Thyroid gland (tissue), 4 donors: ENCODE measurements around the gene SEMG2.

Experiments used
- POLR2A ChIP-seq, 2 donors: fragments of 450-650 bp; IDR thresholded peaks; one replicate each; pipeline ENCODE4 v1.6.1; 2017; ENCODE audit warnings: antibody characterized with exemption in 2 of 2, mild to moderate bottlenecking in 2 of 2, moderate library complexity in 1 of 2
- TF ChIP-seq, protein P1 (sequence below), 6 experiments: fragments of 200-600 bp in 3 of 6; fragments of 450-650 bp in 3 of 6; sonication (generic) in 3 of 6; IDR thresholded peaks; one replicate each; pipeline ENCODE4 v1.5.1; 2016 to 2019; ENCODE audit warnings: antibody characterized with exemption in 6 of 6, mild to moderate bottlenecking in 2 of 6, inconsistent platforms in 1 of 6, moderate library complexity in 1 of 6

DNA sequence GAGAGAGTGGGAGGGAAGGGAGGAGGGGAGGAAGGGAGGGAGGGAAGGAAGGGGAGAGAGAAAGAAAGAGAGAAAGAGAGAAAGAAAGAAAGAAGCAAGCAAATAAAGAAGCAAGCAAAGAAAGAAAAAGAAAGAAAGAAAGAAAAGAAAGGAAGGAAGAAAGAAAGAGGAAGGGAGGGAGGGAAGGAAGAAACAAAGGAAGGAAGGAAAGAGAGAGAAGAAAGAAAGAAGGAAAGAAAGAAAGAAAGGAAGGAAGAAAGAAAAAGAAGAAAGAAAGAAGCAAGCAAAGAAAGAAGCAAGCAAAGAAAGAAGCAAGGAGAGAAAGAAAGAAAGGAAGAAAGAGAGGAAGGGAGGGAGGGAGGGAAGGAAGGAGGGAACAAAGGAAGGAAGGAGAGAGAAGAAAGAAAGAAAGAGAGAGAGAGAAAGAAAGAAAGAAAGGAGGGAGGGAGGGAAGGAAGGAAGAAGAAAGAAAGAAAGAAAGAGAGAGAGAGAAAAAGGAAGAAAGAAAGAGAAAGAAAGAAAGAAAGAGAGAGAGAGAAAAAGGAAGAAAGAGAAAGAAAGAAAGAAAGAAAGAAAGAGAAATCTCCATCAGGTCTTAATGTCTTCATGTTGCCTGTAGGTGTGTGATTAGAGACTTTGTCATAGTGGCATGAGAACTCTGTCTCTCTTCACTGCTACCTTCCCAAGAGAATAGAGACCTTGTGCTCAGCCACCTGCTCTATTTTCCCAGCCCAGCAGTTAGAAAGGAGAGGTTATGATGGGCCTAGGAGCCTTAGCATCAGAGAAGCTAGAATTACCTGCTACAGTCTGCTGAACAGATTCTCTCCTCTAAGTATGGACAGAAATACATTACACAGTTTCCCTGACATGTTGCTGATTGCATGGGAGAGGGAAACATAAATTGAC is 9.4 kb upstream of the SEMG2 start:
- TF ChIP-seq, protein P1, sequence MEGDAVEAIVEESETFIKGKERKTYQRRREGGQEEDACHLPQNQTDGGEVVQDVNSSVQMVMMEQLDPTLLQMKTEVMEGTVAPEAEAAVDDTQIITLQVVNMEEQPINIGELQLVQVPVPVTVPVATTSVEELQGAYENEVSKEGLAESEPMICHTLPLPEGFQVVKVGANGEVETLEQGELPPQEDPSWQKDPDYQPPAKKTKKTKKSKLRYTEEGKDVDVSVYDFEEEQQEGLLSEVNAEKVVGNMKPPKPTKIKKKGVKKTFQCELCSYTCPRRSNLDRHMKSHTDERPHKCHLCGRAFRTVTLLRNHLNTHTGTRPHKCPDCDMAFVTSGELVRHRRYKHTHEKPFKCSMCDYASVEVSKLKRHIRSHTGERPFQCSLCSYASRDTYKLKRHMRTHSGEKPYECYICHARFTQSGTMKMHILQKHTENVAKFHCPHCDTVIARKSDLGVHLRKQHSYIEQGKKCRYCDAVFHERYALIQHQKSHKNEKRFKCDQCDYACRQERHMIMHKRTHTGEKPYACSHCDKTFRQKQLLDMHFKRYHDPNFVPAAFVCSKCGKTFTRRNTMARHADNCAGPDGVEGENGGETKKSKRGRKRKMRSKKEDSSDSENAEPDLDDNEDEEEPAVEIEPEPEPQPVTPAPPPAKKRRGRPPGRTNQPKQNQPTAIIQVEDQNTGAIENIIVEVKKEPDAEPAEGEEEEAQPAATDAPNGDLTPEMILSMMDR (IDR thresholded peaks at IDR 0.05) = no peak
- TF ChIP-seq POLR2A (IDR thresholded peaks at IDR 0.05) = no peak
